Esophagus squamous epithelium (tissue), 5 donors: ENCODE measurements around the gene SHISA4. TPM values are rescaled to one million over a fixed set of nuclear protein-coding genes. Genes with fewer than 3 reads are reported as not detected.
A peak's percentile ranks its signal among the peaks of the same experiment; 100 is the strongest.

ENCODE experiments used
- DNase-seq: peaks from one replicate; lab custom pipeline; 2025; lab: John Stamatoyannopoulos, UW
- H3K27ac ChIP-seq, 4 donors: fragments of 200-600 bp; sonication (generic); one replicate each; pipeline ENCODE4 v1.5.1; 2016 to 2019; ENCODE audit warnings: mild to moderate bottlenecking in 1 of 4
- H3K27me3 ChIP-seq, 4 donors: fragments of 200-600 bp; sonication (generic); 1 replicate in 3 of 4; 2 replicates in 1 of 4; pipeline versions ENCODE4 v1.5.1 to v1.6.0; 2017 to 2021; ENCODE audit warnings: antibody characterized with exemption in 1 of 4
- H3K36me3 ChIP-seq, 3 donors: fragments of 200-600 bp; sonication (generic); one replicate each; pipeline ENCODE4 v1.5.1; 2016 to 2019
- H3K4me1 ChIP-seq, 3 donors: fragments of 200-600 bp; sonication (generic); one replicate each; pipeline ENCODE4 v1.5.1; 2017 to 2019
- H3K4me3 ChIP-seq, 4 donors: fragments of 200-600 bp; sonication (generic); 1 replicate in 3 of 4; 2 replicates in 1 of 4; pipeline ENCODE4 v1.5.1; 2016 to 2019; ENCODE audit warnings: mild to moderate bottlenecking in 2 of 4, moderate library complexity in 1 of 4
- H3K9me3 ChIP-seq, 3 donors: fragments of 200-600 bp; sonication (generic); one replicate each; pipeline ENCODE4 v1.5.1; 2016 to 2019
- CTCF ChIP-seq, 6 experiments: fragments of 450-650 bp in 4 of 6; fragments of 200-600 bp in 2 of 6; sonication (generic) in 2 of 6; IDR thresholded peaks; one replicate each; pipeline ENCODE4 v1.5.1; 2016 to 2019; ENCODE audit warnings: antibody characterized with exemption in 6 of 6, mild to moderate bottlenecking in 4 of 6, moderate library complexity in 4 of 6
- POLR2A ChIP-seq, 4 donors: fragments of 450-650 bp; IDR thresholded peaks; one replicate each; pipeline ENCODE4 v1.6.1; 2017; ENCODE audit warnings: antibody characterized with exemption in 4 of 4, mild to moderate bottlenecking in 4 of 4, moderate library complexity in 3 of 4
- WGBS, 2 donors: methylation state at CpG; one replicate each; pipeline ENCODE4 v1.1.5; 2018; 5-methylcytosine and 5-hydroxymethylcytosine counted together
- intact Hi-C: fragments of 100-400 bp; cut with DNase I; formaldehyde crosslinking; loops from one replicate; pipeline ENCODE4 v1.15.0; 2022
- total RNA-seq, 4 donors: library from RNA; depleted of rRNA; stranded (reverse); fragments of >200 nt; gene quantifications; one replicate each; pipeline ENCODE4 v1.1.0, GENCODE V29; 2016
- donor health status: DM: yes; HTN: yes; CAD: no.

SHISA4 gene
- total RNA-seq, 4 donors from 2014 or later = 3.3 to 12.3 (median 5.6) TPM

- 83 to 89% methylated on average over 7 of the region's 7 CpGs for WGBS, 2 donors
- intact Hi-C loops = no loop called here
- TF ChIP-seq CTCF (IDR thresholded peaks at IDR 0.05) (no peak), POLR2A (IDR thresholded peaks at IDR 0.05) (no peak)
- no peaks in the 10 kb centered on the region for H3K27me3 ChIP-seq
- no peak overlapping the region for H3K27ac ChIP-seq
- no peak overlapping the region for H3K4me3 ChIP-seq
- peaks cover 4 to 99% (median 14%) of the 10 kb centered on the region in 3 donors for H3K36me3 ChIP-seq
- DNase-seq = no peak
- H3K9me3 ChIP-seq = no peaks in the 10 kb centered on the region
- peaks cover 0 to 7% (median 0%) of the 10 kb centered on the region in 3 donors for H3K4me1 ChIP-seq
Observed at GRCh38 chr1:201861448-201861847, 27.2 kb upstream of the SHISA4 start.

DNA sequence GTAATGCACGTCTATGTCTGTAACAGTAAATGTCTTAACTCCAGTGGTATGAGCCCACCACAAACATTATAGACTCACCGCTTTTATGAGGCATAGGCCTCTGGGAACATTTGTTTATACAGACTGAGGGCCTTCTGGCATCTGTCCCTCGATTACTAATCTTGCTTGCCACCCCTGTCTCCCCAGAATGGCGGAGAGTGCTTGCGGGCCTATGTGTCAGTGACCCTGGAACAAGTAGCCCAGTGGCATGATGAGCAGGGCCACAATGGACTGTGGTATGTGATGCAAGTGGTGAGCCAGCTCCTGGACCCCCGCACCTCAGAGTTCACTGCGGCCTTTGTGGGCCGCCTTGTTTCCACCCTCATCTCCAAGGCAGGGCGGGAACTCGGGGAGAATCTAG, 18.3 kb upstream of the SHISA4 start:
- DNase-seq = no peak
- no peak for TF ChIP-seq CTCF (IDR thresholded peaks at IDR 0.05)
- no peak for TF ChIP-seq POLR2A (IDR thresholded peaks at IDR 0.05)
- H3K27ac ChIP-seq = no peak overlapping the region
- H3K4me3 ChIP-seq = no peak overlapping the region
- H3K4me1 ChIP-seq = no peaks in the 10 kb centered on the region
- H3K36me3 ChIP-seq = peaks cover 8 to 100% (median 53%) of the 10 kb centered on the region in 3 donors
- H3K27me3 ChIP-seq = no peaks in the 10 kb centered on the region
- no peaks in the 10 kb centered on the region for H3K9me3 ChIP-seq
- WGBS, 2 donors = 90% methylated on average over 7 to 10 of the region's 10 CpGs
- intact Hi-C loops = no loop called here

DNA sequence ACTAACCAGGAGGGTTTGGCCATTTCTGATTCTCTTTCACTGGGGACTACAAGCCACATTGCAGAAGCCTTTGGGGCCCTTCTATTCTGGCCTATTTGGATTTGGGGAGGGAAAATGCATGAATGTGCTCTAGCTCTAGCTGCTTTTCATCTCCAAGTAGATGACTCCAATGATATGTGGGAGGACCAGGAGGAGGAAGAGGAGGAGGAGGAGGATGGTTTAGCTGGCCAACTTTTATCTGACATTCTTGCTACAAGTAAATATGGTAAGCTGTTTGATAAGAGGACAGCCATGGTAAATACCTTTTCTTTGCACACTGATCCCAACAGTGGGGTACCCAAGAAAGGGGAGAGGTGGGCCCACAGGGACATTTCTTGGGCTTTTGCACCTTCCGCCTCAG, 14.0 kb upstream of the SHISA4 start:
- Histone ChIP-seq H3K4me3 (no peak overlapping the region), H3K9me3 (no peaks in the 10 kb centered on the region), H3K36me3 (peaks cover 8 to 72% (median 33%) of the 10 kb centered on the region in 3 donors), H3K27ac (no peak overlapping the region), H3K27me3 (no peaks in the 10 kb centered on the region), H3K4me1 (peaks cover 0 to 9% (median 0%) of the 10 kb centered on the region in 3 donors)
- 71 to 100% methylated on average over 1 of the region's 1 CpG for WGBS, 2 donors
- no peak for TF ChIP-seq POLR2A (IDR thresholded peaks at IDR 0.05)
- TF ChIP-seq CTCF (IDR thresholded peaks at IDR 0.05) = no peak
- intact Hi-C loops = loop anchor here (5.0 kb wide), 1 partner anchor 98 kb away; no protein-coding TSS in a partner anchor
- DNase-seq = no peak

DNA sequence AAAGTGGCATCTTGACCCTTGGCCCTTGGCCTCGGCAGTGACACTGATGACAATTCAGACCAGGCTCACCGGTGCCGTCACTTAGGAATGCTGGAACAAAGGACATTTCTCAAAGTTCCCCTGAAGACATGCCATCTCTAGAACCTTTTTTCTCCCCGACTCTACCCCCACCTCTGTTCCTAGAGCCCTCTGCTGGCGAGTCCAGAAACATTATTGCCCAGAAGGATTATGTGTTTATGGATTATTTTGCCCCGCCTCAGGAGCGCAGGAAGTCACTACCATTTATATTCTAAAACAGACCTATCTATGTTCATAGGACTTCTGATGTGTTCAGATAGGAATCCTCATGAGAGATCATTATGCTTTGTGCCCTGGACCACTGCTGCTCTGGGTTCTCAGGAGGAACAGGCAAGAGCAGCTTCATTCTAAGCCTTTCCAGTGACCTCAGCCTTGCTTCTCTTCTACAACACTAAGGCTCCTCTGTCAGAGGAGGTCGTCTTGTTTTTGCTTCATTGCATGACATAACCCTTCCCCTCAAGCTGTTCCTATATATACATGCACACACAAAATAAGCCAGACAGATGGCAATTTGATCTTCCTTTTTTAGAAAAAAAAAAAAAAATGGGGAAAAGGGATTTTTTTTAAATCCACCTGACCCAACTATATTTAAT, 12.4 kb upstream of the SHISA4 start:
- H3K4me1 ChIP-seq = peaks cover 0 to 9% (median 0%) of the 10 kb centered on the region in 3 donors
- peak in 1 of 6 experiments; percentile 33 for TF ChIP-seq CTCF (IDR thresholded peaks at IDR 0.05)
- TF ChIP-seq POLR2A (IDR thresholded peaks at IDR 0.05) = no peak
- H3K4me3 ChIP-seq = no peak overlapping the region
- H3K9me3 ChIP-seq = no peaks in the 10 kb centered on the region
- H3K36me3 ChIP-seq = peaks cover 8 to 56% (median 23%) of the 10 kb centered on the region in 3 donors
- intact Hi-C loops = loop anchor here (5.0 kb wide), 1 partner anchor 96 kb away; no protein-coding TSS in a partner anchor
- 66 to 68% methylated on average over 8 of the region's 8 CpGs for WGBS, 2 donors
- H3K27ac ChIP-seq = no peak overlapping the region
- no peaks in the 10 kb centered on the region for H3K27me3 ChIP-seq
- no peak for DNase-seq

GRCh38 chr1:201877877-201878401, 10.8 kb upstream of the SHISA4 start:
- Histone ChIP-seq H3K4me3 (no peak overlapping the region), H3K9me3 (no peaks in the 10 kb centered on the region), H3K4me1 (peaks cover 3 to 20% (median 7%) of the 10 kb centered on the region in 3 donors), H3K27ac (peak overlapping the region in 1 of 4 donors; percentile 13), H3K27me3 (no peaks in the 10 kb centered on the region), H3K36me3 (peaks cover 0 to 40% (median 6%) of the 10 kb centered on the region in 3 donors)
- intact Hi-C loops = loop anchor here (5.0 kb wide), 1 partner anchor 94 kb away; no protein-coding TSS in a partner anchor
- WGBS, 2 donors = 39 to 46% methylated on average over 6 of the region's 6 CpGs
- peak in 5 of 6 experiments; percentile 44 to 71 (median 57) for TF ChIP-seq CTCF (IDR thresholded peaks at IDR 0.05)
- no peak for TF ChIP-seq POLR2A (IDR thresholded peaks at IDR 0.05)
- DNase-seq = no peak
